HepG2 (cell line): Measurements from ENCODE around the gene SPATA7. TPM values are rescaled to one million over a fixed set of nuclear protein-coding genes. Genes with fewer than 3 reads are reported as not detected.

Experiments
- ATAC-seq: fragments of 200-7000 bp; cut with Tn5 transposase; 3 replicates; pipeline ENCODE4 v1.9.1; 2020; ENCODE audit warnings: mild to moderate bottlenecking, moderate library complexity
- BruUV-seq: library from RNA; stranded (reverse); fragments of 400-500 nt; replicated peaks from 2 replicates; lab custom pipeline; 2021; lab: Mats Ljungman, UMichigan
- CTCF ChIA-PET: fragments of 300-600 bp; formaldehyde crosslinking; extraction: SDS; loops from one replicate; lab custom pipeline; 2021; ENCODE audit warnings: low total read pairs, inconsistent platforms, low intra/inter-chr PET ratio; lab: Yijun Ruan, JAX
- POLR2A ChIA-PET: fragments of 350-600 bp; sonication (Branson Sonifier 250); formaldehyde crosslinking; loops from one replicate; lab custom pipeline; 2020; ENCODE audit warnings: antibody characterized with exemption, inconsistent platforms; lab: Yijun Ruan, JAX
- DNase-seq: peaks from one replicate; pipeline ENCODE4 v3.0.0-alpha.2; 2015; ENCODE audit warnings: low spot score
- FAIRE-seq: peaks from 3 replicates; lab custom pipeline; 2011; peaks lifted over from hg19 to GRCh38; lab: Jason Lieb, UNC
- H2AFZ ChIP-seq: one replicate; pipeline ENCODE4 v1.6.1; 2011; ENCODE audit warnings: low read length, inconsistent platforms
- H3K27ac ChIP-seq: fragments of 300-600 bp; 3 replicates; pipeline ENCODE4 v1.8.0; 2011; ENCODE audit warnings: mixed run types, mild to moderate bottlenecking, mixed read lengths, low read length, inconsistent platforms; ENCODE audit not compliant: insufficient read depth; ENCODE audit errors: extremely low read length
- H3K27me3 ChIP-seq, 2 experiments: fragments of 200-600 bp in 1 of 2; 2 replicates in 1 of 2; 3 replicates in 1 of 2; pipeline versions ENCODE4 v1.6.0 to v1.8.0; 2011; ENCODE audit warnings: low read length in 2 of 2, mild to moderate bottlenecking in 2 of 2, moderate library complexity in 2 of 2, inconsistent platforms in 1 of 2; ENCODE audit not compliant: insufficient read depth in 2 of 2, control insufficient read depth in 1 of 2
- H3K36me3 ChIP-seq, 2 experiments: fragments of 200-600 bp in 1 of 2; replicated peaks in 1 of 2; 2 replicates in 1 of 2; 3 replicates in 1 of 2; pipeline versions ENCODE4 v1.5.1 to v1.8.0; 2011; ENCODE audit warnings: low read length in 2 of 2, inconsistent platforms in 1 of 2; ENCODE audit not compliant: insufficient read depth in 2 of 2, control insufficient read depth in 1 of 2
- H3K4me1 ChIP-seq: 2 replicates; pipeline ENCODE4 v1.5.1; 2012; ENCODE audit warnings: low read length, inconsistent platforms; ENCODE audit not compliant: insufficient read depth
- H3K4me2 ChIP-seq: 2 replicates; pipeline ENCODE4 v1.6.0; 2011; ENCODE audit warnings: low read depth, low read length, inconsistent platforms
- H3K4me3 ChIP-seq, 3 experiments: fragments of 200-600 bp in 1 of 3; sonication (generic), shearing (Covaris generic) in 1 of 3; replicated peaks in 1 of 3; 2 replicates each; pipeline ENCODE4 v1.5.1; 2011 to 2016; ENCODE audit warnings: low read length in 3 of 3, inconsistent platforms in 2 of 3, low read depth in 2 of 3, mild to moderate bottlenecking in 2 of 3, control low read depth in 1 of 3, mixed read lengths in 1 of 3; ENCODE audit not compliant: insufficient read depth in 1 of 3
- H3K79me2 ChIP-seq: one replicate; pipeline ENCODE4 v1.6.1; 2011; ENCODE audit warnings: low read length, inconsistent platforms; ENCODE audit not compliant: insufficient read depth
- H3K9ac ChIP-seq: 2 replicates; pipeline ENCODE4 v1.6.0; 2011; ENCODE audit warnings: mild to moderate bottlenecking, low read depth, low read length, inconsistent platforms; ENCODE audit not compliant: insufficient read depth
- H3K9me3 ChIP-seq: 2 replicates; pipeline ENCODE4 v1.5.1; 2012; ENCODE audit warnings: mild to moderate bottlenecking, low read length
- H4K20me1 ChIP-seq: 2 replicates; pipeline ENCODE4 v1.6.0; 2011; ENCODE audit warnings: inconsistent platforms, mild to moderate bottlenecking, low read length, moderate library complexity; ENCODE audit not compliant: insufficient read depth
- BHLHE40 ChIP-seq: IDR thresholded peaks from 2 replicates; pipeline ENCODE4 v1.6.1; 2011; ENCODE audit warnings: low read length, improper control_type of control experiment
- PHF20 ChIP-seq: sonication (generic); formaldehyde crosslinking; IDR thresholded peaks from 2 replicates; pipeline ENCODE4 v1.5.0; 2020; ENCODE audit warnings: mild to moderate bottlenecking, missing genetic modification reagents
- POLR2A ChIP-seq, 2 experiments: IDR thresholded peaks; 2 replicates each; pipeline ENCODE4 v1.6.1; 2011; ENCODE audit warnings: low read depth in 2 of 2, low read length in 2 of 2, mild to moderate bottlenecking in 1 of 2, moderate library complexity in 1 of 2; ENCODE audit not compliant: insufficient read depth in 1 of 2
- SOX5 ChIP-seq: IDR thresholded peaks from 2 replicates; pipeline ENCODE4 v1.6.1; 2016; ENCODE audit warnings: borderline replicate concordance
- SYNCRIP ChIP-seq: fragments of 200-400 bp; formaldehyde crosslinking; IDR thresholded peaks from 2 replicates; pipeline ENCODE4 v1.6.1; 2018; ENCODE audit warnings: mild to moderate bottlenecking, low read depth, low read length; ENCODE audit not compliant: insufficient read depth
- ZBTB26 ChIP-seq: IDR thresholded peaks from 2 replicates; pipeline ENCODE4 v1.6.1; 2016; ENCODE audit warnings: missing compliant biosample characterization, missing genetic modification reagents, borderline replicate concordance
- ZNF800 ChIP-seq: sonication (generic); formaldehyde crosslinking; IDR thresholded peaks from 2 replicates; pipeline ENCODE4 v1.4.0; 2020; ENCODE audit warnings: missing genetic modification reagents
- WGBS: methylation state at CpG from one replicate; pipeline ENCODE4 v1.1.6; 2017; ENCODE audit warnings: low lambda C conversion rate; 5-methylcytosine and 5-hydroxymethylcytosine counted together
- in situ Hi-C: cut with HindIII; loops from 2 replicates; pipeline ENCODE4 v1.10.0; 2017; ENCODE audit warnings: low pct_unique_long_range_greater_than_20kb; ENCODE audit not compliant: extremely low pct_ligation_motif_present
- intact Hi-C: fragments of 100-400 bp; cut with micrococcal nuclease; formaldehyde crosslinking; loops from one replicate; pipeline ENCODE4 v1.10.0; 2022; ENCODE audit not compliant: unreplicated experiment
- polyA plus RNA-seq, 8 experiments: library from polyadenylated mRNA; depleted of rRNA in 3 of 8; stranded (reverse) in 7 of 8; unstranded in 1 of 8; fragments of >200 nt; fragmentation: Illumina TruSeq in 4 of 8; extraction: Trizol in 4 of 8; gene quantifications; 2 replicates each; pipeline versions ENCODE4 v1.2.1 to v1.2.3, GENCODE V29; 2011 to 2016; ENCODE audit warnings: low read depth in 4 of 8, missing spikeins in 1 of 8, mixed read lengths in 1 of 8; ENCODE audit not compliant: insufficient read depth in 1 of 8
- total RNA-seq, 5 experiments: library from RNA; depleted of rRNA; stranded (reverse); fragments of >200 nt; fragmentation: Illumina TruSeq; extraction: Trizol; gene quantifications; 2 replicates each; pipeline ENCODE4 v1.2.3, GENCODE V29; 2016; ENCODE audit warnings: low read depth in 1 of 5
- TF ChIP-seq, protein P1 (sequence below): sonication (generic); formaldehyde crosslinking; IDR thresholded peaks from 2 replicates; pipeline ENCODE4 v1.5.0; 2020; ENCODE audit warnings: mild to moderate bottlenecking, missing genetic modification reagents, borderline replicate concordance
- TF ChIP-seq, protein P2 (sequence below): sonication (generic); formaldehyde crosslinking; IDR thresholded peaks from 2 replicates; pipeline ENCODE4 v1.5.0; 2020; ENCODE audit warnings: missing genetic modification reagents, mild to moderate bottlenecking, borderline replicate concordance
- TF ChIP-seq, protein P3 (sequence below): sonication (generic); formaldehyde crosslinking; IDR thresholded peaks from 2 replicates; pipeline ENCODE4 v1.5.1; 2020; ENCODE audit warnings: missing genetic modification reagents, mild to moderate bottlenecking, borderline replicate concordance
- TF ChIP-seq, protein P4 (sequence below): sonication (generic); formaldehyde crosslinking; IDR thresholded peaks from 2 replicates; pipeline ENCODE4 v1.5.1; 2020; ENCODE audit warnings: missing genetic modification reagents, mild to moderate bottlenecking, borderline replicate concordance
- TF ChIP-seq, protein P5 (sequence below): sonication (generic); formaldehyde crosslinking; IDR thresholded peaks from 2 replicates; pipeline ENCODE4 v1.8.1; 2023; ENCODE audit warnings: missing genetic modification reagents, inconsistent platforms, borderline replicate concordance

The SPATA7 gene
- total and polyA plus RNA-seq, 2 of the 13 experiments (the other 11 are each of a cell fraction or from before 2014, with no cell fraction given) = 3.6 to 5.5 TPM

DNA sequence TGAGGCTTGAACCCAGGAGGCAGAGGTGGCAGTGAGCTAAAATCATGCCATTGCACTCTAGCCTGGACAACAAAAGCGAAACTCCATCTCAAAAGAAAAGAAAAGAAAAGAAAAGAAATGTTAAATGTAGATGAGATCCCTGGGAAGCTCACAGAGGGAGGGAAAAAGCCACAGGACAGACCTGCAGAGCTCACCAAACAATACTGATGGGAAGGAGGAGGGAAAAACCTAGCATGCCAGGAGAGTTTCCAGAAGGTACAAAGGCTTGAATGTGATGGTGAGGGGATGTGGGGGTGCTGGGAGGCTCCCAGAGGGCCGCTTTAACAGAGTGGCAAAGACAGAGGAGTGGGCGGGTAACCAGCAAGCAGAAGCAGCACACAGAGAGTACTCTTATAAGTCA lies 97.1 kb downstream of the SPATA7 start:
- FAIRE-seq (no peak), DNase-seq (no peak), ATAC-seq (no peak)
- in situ Hi-C loops = loop anchor here (25.0 kb wide), 1 partner anchor 530 kb away; no protein-coding TSS in a partner anchor
- TF ChIP-seq SYNCRIP = no peak
- TF ChIP-seq, protein P1, sequence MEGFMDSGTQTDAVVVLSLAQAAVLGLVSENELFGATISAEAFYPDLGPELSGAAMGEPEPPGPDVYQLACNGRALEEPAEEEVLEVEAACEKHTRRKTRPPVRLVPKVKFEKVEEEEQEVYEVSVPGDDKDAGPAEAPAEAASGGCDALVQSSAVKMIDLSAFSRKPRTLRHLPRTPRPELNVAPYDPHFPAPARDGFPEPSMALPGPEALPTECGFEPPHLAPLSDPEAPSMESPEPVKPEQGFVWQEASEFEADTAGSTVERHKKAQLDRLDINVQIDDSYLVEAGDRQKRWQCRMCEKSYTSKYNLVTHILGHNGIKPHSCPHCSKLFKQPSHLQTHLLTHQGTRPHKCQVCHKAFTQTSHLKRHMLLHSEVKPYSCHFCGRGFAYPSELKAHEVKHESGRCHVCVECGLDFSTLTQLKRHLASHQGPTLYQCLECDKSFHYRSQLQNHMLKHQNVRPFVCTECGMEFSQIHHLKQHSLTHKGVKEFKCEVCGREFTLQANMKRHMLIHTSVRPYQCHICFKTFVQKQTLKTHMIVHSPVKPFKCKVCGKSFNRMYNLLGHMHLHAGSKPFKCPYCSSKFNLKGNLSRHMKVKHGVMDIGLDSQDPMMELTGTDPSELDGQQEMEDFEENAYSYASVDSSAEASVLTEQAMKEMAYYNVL = no peak
- TF ChIP-seq, protein P2, sequence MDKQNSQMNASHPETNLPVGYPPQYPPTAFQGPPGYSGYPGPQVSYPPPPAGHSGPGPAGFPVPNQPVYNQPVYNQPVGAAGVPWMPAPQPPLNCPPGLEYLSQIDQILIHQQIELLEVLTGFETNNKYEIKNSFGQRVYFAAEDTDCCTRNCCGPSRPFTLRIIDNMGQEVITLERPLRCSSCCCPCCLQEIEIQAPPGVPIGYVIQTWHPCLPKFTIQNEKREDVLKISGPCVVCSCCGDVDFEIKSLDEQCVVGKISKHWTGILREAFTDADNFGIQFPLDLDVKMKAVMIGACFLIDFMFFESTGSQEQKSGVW = no peak
- TF ChIP-seq, protein P3, sequence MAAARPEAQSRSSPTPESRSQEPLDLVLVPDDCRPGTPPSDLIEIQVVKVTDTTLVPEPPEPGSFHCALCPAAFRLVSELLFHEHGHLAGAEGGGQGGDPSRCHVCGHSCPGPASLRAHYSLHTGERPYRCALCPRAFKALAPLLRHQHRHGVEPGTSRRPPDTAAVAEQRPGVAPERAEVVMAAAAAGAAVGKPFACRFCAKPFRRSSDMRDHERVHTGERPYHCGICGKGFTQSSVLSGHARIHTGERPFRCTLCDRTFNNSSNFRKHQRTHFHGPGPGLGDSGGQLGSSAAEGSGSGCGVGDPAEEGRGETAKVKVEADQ (CRISPR knock-in tag) = no peak
- no peak for TF ChIP-seq ZBTB26 (CRISPR knock-in tag)
- no peak for TF ChIP-seq PHF20 (CRISPR knock-in tag)
- no peak for TF ChIP-seq POLR2A (IDR thresholded peaks at IDR 0.05; ENCODE audit: insufficient read depth in 1 of 2, low read depth in 2 of 2, low read length in 2 of 2)
- TF ChIP-seq, protein P4, sequence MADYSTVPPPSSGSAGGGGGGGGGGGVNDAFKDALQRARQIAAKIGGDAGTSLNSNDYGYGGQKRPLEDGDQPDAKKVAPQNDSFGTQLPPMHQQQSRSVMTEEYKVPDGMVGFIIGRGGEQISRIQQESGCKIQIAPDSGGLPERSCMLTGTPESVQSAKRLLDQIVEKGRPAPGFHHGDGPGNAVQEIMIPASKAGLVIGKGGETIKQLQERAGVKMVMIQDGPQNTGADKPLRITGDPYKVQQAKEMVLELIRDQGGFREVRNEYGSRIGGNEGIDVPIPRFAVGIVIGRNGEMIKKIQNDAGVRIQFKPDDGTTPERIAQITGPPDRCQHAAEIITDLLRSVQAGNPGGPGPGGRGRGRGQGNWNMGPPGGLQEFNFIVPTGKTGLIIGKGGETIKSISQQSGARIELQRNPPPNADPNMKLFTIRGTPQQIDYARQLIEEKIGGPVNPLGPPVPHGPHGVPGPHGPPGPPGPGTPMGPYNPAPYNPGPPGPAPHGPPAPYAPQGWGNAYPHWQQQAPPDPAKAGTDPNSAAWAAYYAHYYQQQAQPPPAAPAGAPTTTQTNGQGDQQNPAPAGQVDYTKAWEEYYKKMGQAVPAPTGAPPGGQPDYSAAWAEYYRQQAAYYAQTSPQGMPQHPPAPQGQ (CRISPR knock-in tag) = no peak
- TF ChIP-seq, protein P5, sequence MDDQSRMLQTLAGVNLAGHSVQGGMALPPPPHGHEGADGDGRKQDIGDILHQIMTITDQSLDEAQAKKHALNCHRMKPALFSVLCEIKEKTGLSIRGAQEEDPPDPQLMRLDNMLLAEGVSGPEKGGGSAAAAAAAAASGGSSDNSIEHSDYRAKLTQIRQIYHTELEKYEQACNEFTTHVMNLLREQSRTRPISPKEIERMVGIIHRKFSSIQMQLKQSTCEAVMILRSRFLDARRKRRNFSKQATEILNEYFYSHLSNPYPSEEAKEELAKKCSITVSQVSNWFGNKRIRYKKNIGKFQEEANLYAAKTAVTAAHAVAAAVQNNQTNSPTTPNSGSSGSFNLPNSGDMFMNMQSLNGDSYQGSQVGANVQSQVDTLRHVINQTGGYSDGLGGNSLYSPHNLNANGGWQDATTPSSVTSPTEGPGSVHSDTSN = no peak
- no peak for TF ChIP-seq ZNF800 (CRISPR knock-in tag)
- no peak for TF ChIP-seq BHLHE40
- TF ChIP-seq SOX5 = no peak
- ChIA-PET CTCF (no interaction called here), POLR2A (no interaction called here)
- H3K27me3 ChIP-seq = no peaks in the 10 kb centered on the region
- no peaks in the 10 kb centered on the region for H3K4me1 ChIP-seq
- WGBS = 94% methylated on average over 3 of the region's 3 CpGs
- intact Hi-C loops = no loop called here
- no peak overlapping the region for H3K9ac ChIP-seq
- BruUV-seq = no TSS peak
- H3K9me3 ChIP-seq = no peaks in the 10 kb centered on the region
- no peaks in the 10 kb centered on the region for H3K79me2 ChIP-seq
- H2AFZ ChIP-seq = no peak overlapping the region
- H3K36me3 ChIP-seq = no peaks in the 10 kb centered on the region; a peak in 2 of 5 replicates
- no peak overlapping the region for H3K4me3 ChIP-seq
- H3K27ac ChIP-seq = no peak overlapping the region
- H4K20me1 ChIP-seq = no peaks in the 10 kb centered on the region
- H3K4me2 ChIP-seq = no peak overlapping the region
